HepG2 (cell line): ENCODE data around the gene SNPH. TPM values are rescaled to one million over a fixed set of nuclear protein-coding genes. Genes with fewer than 3 reads are reported as not detected.

Experiments used
- IRX3 ChIP-seq: sonication (generic); formaldehyde crosslinking; IDR thresholded peaks from 2 replicates; pipeline ENCODE4 v1.8.1; 2023; ENCODE audit warnings: mild to moderate bottlenecking, low read depth, missing genetic modification reagents, borderline replicate concordance
- KDM1A ChIP-seq: IDR thresholded peaks from 2 replicates; pipeline ENCODE4 v1.6.1; 2016; ENCODE audit warnings: missing compliant biosample characterization
- NCOR1 ChIP-seq: fragments of 200-600 bp; sonication (generic); IDR thresholded peaks from 2 replicates; pipeline ENCODE4 v1.7.0; 2017; ENCODE audit warnings: antibody characterized with exemption, low read length, borderline replicate concordance
- NKX3-1 ChIP-seq: sonication (generic); formaldehyde crosslinking; IDR thresholded peaks from 2 replicates; pipeline ENCODE4 v1.5.0; 2020; ENCODE audit warnings: missing genetic modification reagents
- NR2F1 ChIP-seq, 2 experiments: fragments of 450-650 bp in 1 of 2; formaldehyde crosslinking in 1 of 2; IDR thresholded peaks; 2 replicates each; pipeline versions ENCODE4 v1.5.0 to v1.6.1; 2016 to 2020; ENCODE audit warnings: mild to moderate bottlenecking in 1 of 2, missing compliant biosample characterization in 1 of 2, missing genetic modification reagents in 1 of 2, moderate library complexity in 1 of 2
- RFX1 ChIP-seq: fragments of 450-650 bp; IDR thresholded peaks from 2 replicates; pipeline ENCODE4 v1.6.1; 2017
- RXRB ChIP-seq: IDR thresholded peaks from 2 replicates; pipeline ENCODE4 v1.6.1; 2016; ENCODE audit warnings: borderline replicate concordance, missing genetic modification reagents, missing compliant biosample characterization
- SCMH1 ChIP-seq: sonication (generic); formaldehyde crosslinking; IDR thresholded peaks from 2 replicates; pipeline ENCODE4 v1.9.0; 2021; ENCODE audit warnings: missing genetic modification reagents, mild to moderate bottlenecking, borderline replicate concordance
- SMAD3 ChIP-seq: sonication (generic); formaldehyde crosslinking; IDR thresholded peaks from 2 replicates; pipeline ENCODE4 v1.4.0; 2020; ENCODE audit warnings: missing genetic modification reagents
- SP140L ChIP-seq: sonication (generic); formaldehyde crosslinking; IDR thresholded peaks from 2 replicates; pipeline ENCODE4 v1.4.0; 2020; ENCODE audit warnings: missing genetic modification reagents, borderline replicate concordance
- TCF7L2 ChIP-seq: IDR thresholded peaks from 2 replicates; pipeline ENCODE4 v1.6.1; 2011; ENCODE audit warnings: mild to moderate bottlenecking, low read depth, low read length, moderate library complexity
- YEATS2 ChIP-seq: sonication (generic); formaldehyde crosslinking; IDR thresholded peaks from 2 replicates; pipeline ENCODE4 v1.4.0; 2020; ENCODE audit warnings: missing genetic modification reagents, borderline replicate concordance
- ZBTB43 ChIP-seq: sonication (generic); formaldehyde crosslinking; conservative IDR thresholded peaks from 2 replicates; pipeline ENCODE4 v1.4.0; 2020; ENCODE audit warnings: missing genetic modification reagents
- ZBTB7A ChIP-seq: sonication (generic); formaldehyde crosslinking; IDR thresholded peaks from 2 replicates; pipeline ENCODE4 v1.8.0; 2022; ENCODE audit warnings: mild to moderate bottlenecking, missing genetic modification reagents
- ZNF367 ChIP-seq: sonication (generic); formaldehyde crosslinking; IDR thresholded peaks from 2 replicates; pipeline ENCODE4 v1.4.0; 2020; ENCODE audit warnings: missing genetic modification reagents, borderline replicate concordance
- ZNF549 ChIP-seq: sonication (generic); formaldehyde crosslinking; IDR thresholded peaks from 2 replicates; pipeline ENCODE4 v1.5.0; 2020; ENCODE audit warnings: missing genetic modification reagents
- ZNF777 ChIP-seq: sonication (generic); formaldehyde crosslinking; IDR thresholded peaks from 2 replicates; pipeline ENCODE4 v1.4.0; 2020; ENCODE audit warnings: missing genetic modification reagents
- ZNF839 ChIP-seq: sonication (generic); formaldehyde crosslinking; IDR thresholded peaks from 2 replicates; pipeline ENCODE4 v1.4.0; 2020; ENCODE audit warnings: missing genetic modification reagents, mild to moderate bottlenecking, borderline replicate concordance
- ZSCAN20 ChIP-seq: sonication (generic); formaldehyde crosslinking; IDR thresholded peaks from 2 replicates; pipeline ENCODE4 v1.4.0; 2020; ENCODE audit warnings: missing genetic modification reagents, mild to moderate bottlenecking, borderline replicate concordance
- ZSCAN29 ChIP-seq: sonication (generic); formaldehyde crosslinking; conservative IDR thresholded peaks from 2 replicates; pipeline ENCODE4 v1.4.0; 2020; ENCODE audit warnings: mild to moderate bottlenecking, missing genetic modification reagents
- polyA plus RNA-seq, 8 experiments: library from polyadenylated mRNA; depleted of rRNA in 3 of 8; stranded (reverse) in 7 of 8; unstranded in 1 of 8; fragments of >200 nt; fragmentation: Illumina TruSeq in 4 of 8; extraction: Trizol in 4 of 8; gene quantifications; 2 replicates each; pipeline versions ENCODE4 v1.2.1 to v1.2.3, GENCODE V29; 2011 to 2016; ENCODE audit warnings: low read depth in 4 of 8, missing spikeins in 1 of 8, mixed read lengths in 1 of 8; ENCODE audit not compliant: insufficient read depth in 1 of 8
- total RNA-seq, 5 experiments: library from RNA; depleted of rRNA; stranded (reverse); fragments of >200 nt; fragmentation: Illumina TruSeq; extraction: Trizol; gene quantifications; 2 replicates each; pipeline ENCODE4 v1.2.3, GENCODE V29; 2016; ENCODE audit warnings: low read depth in 1 of 5
- TF ChIP-seq, protein P1 (sequence below): sonication (generic); formaldehyde crosslinking; IDR thresholded peaks from 2 replicates; pipeline ENCODE4 v1.8.0; 2022; ENCODE audit warnings: mild to moderate bottlenecking, missing genetic modification reagents
- TF ChIP-seq, protein P2 (sequence below): sonication (generic); formaldehyde crosslinking; IDR thresholded peaks from 2 replicates; pipeline ENCODE4 v1.4.0; 2020; ENCODE audit warnings: mild to moderate bottlenecking, missing genetic modification reagents, borderline replicate concordance

SNPH gene
- total and polyA plus RNA-seq, 2 of the 13 experiments (the other 11 are each of a cell fraction or from before 2014, with no cell fraction given) = 0.09 TPM; not detected in 1

DNA sequence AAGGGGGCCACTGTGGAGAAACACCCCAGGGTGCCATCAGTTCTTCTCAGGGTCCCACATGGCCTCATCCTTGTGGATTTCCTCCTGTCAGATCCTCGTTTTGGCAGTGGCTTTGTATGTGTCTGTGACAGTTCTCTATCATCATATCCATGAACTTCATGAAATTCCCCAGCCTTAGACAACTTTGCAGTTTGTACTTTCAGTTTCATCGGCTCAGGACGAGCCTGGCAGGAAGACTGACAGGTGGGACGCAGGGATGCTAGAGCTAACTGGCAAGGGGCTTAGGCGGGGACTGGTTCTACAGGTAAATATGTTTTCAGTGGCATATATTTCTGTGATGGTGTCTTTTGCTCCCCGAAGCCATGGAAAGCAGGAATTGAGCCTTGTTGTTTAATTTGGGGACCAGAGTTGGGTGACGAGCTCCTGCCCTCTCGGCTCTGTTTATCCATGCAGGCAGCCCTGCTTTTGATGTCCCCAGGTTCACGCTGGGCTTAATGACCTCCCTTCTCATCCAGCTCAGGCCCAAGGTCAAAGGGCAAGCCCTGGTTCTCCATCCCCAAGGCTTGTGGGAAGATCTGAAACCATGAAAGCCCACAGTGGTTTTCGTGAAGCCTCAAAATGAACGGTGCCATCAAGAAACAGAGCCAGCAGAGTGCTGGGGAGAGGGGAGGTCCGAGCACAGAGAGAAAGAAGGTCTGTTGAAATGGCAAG, 51.6 kb downstream of the SNPH start (continued):
- TF ChIP-seq, protein P1, sequence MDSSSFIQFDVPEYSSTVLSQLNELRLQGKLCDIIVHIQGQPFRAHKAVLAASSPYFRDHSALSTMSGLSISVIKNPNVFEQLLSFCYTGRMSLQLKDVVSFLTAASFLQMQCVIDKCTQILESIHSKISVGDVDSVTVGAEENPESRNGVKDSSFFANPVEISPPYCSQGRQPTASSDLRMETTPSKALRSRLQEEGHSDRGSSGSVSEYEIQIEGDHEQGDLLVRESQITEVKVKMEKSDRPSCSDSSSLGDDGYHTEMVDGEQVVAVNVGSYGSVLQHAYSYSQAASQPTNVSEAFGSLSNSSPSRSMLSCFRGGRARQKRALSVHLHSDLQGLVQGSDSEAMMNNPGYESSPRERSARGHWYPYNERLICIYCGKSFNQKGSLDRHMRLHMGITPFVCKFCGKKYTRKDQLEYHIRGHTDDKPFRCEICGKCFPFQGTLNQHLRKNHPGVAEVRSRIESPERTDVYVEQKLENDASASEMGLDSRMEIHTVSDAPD (CRISPR knock-in tag) = no peak
- TF ChIP-seq RXRB (no peak), KDM1A (CRISPR knock-in tag) (no peak), NCOR1 (no peak), SMAD3 (CRISPR knock-in tag) (no peak), IRX3 (CRISPR knock-in tag) (no peak), ZNF367 (no peak), RFX1 (no peak), NR2F1 (CRISPR knock-in tag; IDR thresholded peaks at IDR 0.05) (peak in 1 of 2 experiments; percentile 76; a peak in 2 of 4 replicates), ZBTB43 (no peak), SP140L (CRISPR knock-in tag) (no peak), YEATS2 (CRISPR knock-in tag) (no peak), SCMH1 (no peak), NKX3-1 (CRISPR knock-in tag) (no peak), ZNF839 (CRISPR knock-in tag) (no peak), ZNF549 (CRISPR knock-in tag) (no peak), ZBTB7A (CRISPR knock-in tag) (no peak), ZNF777 (no peak), ZSCAN20 (CRISPR knock-in tag) (no peak), TCF7L2 (no peak), ZSCAN29 (CRISPR knock-in tag) (no peak)
- TF ChIP-seq, protein P2, sequence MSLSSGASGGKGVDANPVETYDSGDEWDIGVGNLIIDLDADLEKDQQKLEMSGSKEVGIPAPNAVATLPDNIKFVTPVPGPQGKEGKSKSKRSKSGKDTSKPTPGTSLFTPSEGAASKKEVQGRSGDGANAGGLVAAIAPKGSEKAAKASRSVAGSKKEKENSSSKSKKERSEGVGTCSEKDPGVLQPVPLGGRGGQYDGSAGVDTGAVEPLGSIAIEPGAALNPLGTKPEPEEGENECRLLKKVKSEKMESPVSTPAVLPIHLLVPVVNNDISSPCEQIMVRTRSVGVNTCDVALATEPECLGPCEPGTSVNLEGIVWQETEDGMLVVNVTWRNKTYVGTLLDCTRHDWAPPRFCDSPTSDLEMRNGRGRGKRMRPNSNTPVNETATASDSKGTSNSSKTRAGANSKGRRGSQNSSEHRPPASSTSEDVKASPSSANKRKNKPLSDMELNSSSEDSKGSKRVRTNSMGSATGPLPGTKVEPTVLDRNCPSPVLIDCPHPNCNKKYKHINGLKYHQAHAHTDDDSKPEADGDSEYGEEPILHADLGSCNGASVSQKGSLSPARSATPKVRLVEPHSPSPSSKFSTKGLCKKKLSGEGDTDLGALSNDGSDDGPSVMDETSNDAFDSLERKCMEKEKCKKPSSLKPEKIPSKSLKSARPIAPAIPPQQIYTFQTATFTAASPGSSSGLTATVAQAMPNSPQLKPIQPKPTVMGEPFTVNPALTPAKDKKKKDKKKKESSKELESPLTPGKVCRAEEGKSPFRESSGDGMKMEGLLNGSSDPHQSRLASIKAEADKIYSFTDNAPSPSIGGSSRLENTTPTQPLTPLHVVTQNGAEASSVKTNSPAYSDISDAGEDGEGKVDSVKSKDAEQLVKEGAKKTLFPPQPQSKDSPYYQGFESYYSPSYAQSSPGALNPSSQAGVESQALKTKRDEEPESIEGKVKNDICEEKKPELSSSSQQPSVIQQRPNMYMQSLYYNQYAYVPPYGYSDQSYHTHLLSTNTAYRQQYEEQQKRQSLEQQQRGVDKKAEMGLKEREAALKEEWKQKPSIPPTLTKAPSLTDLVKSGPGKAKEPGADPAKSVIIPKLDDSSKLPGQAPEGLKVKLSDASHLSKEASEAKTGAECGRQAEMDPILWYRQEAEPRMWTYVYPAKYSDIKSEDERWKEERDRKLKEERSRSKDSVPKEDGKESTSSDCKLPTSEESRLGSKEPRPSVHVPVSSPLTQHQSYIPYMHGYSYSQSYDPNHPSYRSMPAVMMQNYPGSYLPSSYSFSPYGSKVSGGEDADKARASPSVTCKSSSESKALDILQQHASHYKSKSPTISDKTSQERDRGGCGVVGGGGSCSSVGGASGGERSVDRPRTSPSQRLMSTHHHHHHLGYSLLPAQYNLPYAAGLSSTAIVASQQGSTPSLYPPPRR (CRISPR knock-in tag) = no peak
